GM19240 (cell line): ENCODE results near the gene GATAD2A.
"Not testable (repeated sequence)": the region's sequence is repeated elsewhere in the genome, so short reads cannot be mapped to it uniquely, and the experiment has no call there.

Experiments used
- DNase-seq: peaks from one replicate; pipeline ENCODE4 v3.0.0; 2011; ENCODE audit warnings: low spot score; ENCODE audit not compliant: insufficient read length

The GATAD2A gene, protein sequence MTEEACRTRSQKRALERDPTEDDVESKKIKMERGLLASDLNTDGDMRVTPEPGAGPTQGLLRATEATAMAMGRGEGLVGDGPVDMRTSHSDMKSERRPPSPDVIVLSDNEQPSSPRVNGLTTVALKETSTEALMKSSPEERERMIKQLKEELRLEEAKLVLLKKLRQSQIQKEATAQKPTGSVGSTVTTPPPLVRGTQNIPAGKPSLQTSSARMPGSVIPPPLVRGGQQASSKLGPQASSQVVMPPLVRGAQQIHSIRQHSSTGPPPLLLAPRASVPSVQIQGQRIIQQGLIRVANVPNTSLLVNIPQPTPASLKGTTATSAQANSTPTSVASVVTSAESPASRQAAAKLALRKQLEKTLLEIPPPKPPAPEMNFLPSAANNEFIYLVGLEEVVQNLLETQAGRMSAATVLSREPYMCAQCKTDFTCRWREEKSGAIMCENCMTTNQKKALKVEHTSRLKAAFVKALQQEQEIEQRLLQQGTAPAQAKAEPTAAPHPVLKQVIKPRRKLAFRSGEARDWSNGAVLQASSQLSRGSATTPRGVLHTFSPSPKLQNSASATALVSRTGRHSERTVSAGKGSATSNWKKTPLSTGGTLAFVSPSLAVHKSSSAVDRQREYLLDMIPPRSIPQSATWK

DNA sequence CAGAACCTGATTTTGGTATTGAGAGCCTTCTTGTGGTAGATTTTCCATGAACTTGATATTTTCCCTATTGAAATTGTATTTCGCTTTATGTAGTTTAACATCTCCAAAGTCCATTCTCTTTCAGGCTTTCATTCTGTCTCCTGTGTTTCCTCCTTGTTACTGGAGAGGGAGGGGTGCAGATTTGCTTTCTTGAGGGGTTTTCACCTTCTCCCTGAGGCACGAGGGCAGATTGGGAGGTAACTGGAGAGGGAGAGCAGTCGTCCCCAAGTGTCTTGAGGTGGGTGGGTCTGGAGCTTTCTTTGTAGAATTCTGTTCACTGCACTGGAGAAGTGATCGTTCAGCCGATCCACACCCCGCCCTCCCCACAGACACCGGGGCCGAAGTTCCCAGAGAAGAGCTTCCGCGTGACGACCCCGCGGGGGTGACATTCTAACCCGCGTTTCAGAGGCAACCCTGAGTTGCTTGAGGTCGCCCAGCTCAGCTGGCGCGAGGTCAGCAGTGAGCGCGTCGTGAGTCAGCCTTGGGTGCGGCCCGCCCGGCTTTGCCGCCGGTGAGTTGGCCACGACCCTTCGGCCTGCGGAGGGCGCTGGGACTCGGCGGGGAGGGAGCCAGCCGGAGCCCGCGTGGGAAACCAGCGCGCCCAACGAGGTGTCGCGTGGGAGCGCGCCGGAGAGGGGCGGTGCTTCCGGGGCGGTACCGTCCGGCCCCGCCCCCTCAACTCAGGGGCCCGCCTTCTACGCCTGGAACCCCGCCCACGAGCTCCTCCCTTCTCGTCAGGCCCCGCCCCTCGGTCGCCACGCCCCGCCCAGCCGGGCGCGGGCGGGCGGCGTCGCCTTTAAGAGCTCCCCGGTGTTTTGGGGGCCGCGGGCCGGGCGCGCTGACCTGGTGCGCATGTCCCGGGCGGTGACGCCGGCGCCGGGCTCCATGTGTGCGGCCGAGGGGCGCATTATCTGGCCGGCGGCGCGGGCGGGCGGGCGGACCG is at the start of gene GATAD2A:
TSS of gene GATAD2A (plus strand) at position 797 of the 982 bp plus-strand sequence. CDS start 59,671 bp downstream, outside the sequence.
- DNase-seq, result peak; percentile 84

DNA sequence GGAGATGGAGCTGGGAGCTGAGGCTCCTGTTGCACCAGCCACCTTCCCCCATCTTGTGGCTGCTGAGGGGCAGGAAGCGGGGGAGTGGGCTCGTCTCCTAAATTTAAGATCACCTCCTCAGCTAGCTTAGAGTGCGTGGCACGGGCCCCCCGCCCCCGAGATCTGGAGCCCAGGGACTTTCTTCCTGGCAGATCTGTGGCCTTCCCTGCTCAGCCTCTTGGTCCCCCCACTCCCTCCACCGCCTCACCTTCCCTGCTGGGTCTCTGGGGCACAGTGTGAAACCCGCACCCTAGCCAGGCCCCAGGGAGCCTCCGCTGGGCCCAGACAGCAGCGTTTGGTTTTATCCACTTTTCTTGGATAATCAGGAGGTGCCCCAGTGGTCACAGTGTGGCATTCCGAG is 49.0 kb upstream of the GATAD2A start:
- no peak for DNase-seq

DNA sequence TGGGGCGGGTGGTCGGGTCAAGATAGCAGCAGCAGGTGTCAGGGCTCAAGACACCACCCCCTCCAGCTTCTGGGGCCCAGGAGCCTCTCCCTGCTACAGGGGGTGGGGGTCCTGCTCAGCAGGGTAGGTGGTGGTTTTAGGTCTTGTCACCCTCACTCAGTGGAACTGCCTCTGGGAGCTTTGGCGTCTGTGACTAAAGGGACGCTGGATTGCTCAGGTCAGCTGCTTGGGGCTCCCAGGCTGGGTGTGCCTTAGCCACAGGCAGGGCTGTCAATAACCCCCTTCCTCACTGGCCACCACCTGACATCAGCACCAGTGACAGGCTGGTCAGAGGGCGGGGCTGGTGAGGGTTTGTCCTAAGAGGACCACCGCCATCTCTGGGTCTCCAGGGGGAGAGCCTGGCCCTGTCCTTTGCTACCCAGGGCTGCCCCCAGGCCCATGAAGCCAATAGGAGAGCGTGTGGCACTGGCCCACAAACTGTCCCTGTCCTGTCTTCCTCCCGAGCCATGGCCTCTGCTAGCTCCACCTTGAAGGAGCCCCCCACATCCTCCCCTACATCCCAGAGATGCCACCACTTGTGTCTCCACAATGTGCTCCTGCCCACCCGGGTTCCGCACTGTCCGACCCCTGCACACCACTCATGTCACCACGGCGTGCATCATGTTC is 48.4 kb upstream of the GATAD2A start:
- DNase-seq, result no peak

DNA sequence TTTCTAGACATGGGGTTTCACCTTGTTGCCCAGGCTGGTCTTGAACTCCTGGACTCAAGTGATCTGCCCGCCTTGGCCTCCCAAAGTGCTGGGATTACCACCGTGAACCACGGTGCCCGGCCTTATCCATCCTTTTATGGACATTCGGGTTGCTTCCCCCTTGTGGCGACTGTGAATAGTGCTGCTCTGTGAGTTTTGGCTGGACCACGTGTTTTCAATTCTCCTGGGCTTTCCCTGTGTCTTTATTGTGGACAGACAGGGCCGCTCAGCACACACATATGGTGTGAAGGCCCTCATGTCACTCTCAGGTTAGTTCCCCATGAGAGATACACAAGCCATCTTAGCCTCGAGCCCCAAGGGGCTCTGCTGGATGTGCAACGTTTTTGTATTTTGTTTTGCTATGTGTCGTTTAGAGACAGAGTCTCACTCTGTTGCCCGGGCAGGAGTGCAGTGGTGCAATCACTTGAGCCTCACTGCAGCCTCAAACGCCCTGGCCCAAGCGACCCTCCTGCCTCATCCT is 44.3 kb upstream of the GATAD2A start:
- peak; percentile 66 for DNase-seq

DNA sequence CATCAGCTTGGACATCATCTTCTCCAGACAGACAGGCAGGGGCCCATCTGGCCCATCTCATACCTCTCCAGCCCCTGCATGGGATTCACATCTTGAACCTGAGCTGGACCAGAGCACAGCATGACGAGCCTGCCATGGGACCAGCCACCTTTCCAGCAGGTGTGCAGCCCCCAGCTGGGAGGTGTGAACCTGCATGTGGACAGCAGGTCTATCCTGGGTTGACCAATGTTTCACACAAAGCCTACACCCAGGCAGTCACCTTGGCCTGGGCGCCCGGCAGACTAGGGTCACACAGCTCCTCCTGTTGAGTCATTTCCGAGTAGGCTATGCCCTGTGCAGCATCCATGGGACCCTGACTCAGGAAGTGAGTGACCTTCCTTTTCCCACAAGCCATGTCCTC is 43.4 kb upstream of the GATAD2A start:
- DNase-seq, result no peak

DNA sequence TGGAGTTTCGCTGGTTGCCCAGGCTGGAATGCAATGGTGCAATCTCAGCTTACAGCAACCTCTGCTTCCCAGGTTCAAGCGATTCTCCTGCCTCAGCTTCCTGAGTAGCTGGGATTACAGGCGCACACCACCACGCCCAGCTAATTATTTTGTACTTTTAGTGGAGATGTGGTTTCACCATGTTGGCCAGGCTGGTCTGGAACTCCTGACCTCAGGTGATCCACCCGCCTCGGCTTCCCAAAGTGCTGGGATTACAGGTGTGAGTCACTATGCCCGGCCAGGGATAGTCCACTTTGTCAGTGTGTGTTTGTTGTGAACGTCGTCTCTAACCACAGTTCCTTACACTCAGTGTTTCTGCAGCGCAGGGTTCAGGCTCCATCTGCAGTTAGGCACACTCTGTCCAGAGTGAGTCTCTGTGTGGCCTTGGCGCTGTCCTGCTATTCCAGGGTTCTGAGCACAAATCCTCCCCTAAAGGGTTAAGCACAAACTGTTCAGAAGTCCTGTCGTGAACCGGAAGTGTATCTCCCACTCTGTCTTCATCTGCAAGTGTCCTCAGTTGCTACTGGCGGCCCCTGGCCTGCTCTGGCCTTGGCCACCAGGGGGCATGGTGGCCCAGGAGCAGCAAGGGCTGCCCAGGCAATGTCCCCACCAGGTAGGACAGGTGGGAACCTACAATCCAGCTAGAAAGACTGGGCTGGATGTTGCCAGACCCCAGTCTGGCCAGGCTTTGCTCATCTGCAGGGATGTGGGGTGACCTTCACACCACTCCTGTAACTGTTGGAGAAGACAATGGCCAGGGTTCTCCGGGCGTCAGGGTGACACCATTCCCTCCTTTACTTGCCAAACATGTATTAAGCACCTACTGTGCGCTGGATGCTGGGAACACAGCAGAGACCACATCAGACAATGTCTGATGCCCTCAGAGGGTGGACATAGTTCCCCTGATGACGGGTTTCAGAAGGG is 38.8 kb upstream of the GATAD2A start:
- DNase-seq, result peak; percentile 55

DNA sequence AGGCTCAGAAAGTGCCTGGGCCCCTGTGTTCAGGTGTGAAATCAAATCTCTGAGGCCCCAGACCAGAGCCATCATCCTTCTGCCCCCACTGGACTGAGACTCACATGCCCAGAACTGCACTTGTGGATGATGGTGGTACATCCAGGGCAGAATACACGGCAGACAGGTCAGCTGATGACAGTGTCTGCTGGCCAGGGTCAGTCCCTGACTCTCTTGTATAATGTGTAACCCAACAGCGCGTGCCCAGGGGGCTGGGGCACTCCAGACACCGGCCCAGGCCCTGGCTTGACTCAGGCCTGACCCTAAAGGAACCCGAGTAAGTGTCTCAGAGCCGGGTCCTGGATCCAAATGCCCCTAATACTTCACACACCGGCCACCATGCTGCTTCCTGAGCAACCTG is 37.4 kb upstream of the GATAD2A start:
- DNase-seq, result no peak

DNA sequence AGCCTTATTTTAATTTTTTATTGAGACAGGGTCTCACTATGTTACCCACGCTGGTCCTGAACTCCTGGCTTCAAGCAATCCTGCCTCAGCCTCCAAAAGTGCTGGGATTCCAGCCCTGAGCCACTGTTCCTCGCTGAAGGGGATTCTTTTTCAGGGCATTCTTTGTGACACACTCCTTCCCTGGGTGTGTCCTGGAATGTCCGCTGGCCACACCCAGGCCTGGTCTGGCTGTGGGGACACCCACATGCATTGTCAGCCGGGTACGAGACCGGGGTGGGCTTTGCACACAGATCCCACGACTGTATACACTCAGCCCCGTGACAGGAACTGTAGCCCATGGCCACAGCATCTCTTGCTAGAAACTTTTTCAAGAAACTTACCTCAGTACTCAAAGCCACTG is 34.4 kb upstream of the GATAD2A start:
- DNase-seq, result no peak

DNA sequence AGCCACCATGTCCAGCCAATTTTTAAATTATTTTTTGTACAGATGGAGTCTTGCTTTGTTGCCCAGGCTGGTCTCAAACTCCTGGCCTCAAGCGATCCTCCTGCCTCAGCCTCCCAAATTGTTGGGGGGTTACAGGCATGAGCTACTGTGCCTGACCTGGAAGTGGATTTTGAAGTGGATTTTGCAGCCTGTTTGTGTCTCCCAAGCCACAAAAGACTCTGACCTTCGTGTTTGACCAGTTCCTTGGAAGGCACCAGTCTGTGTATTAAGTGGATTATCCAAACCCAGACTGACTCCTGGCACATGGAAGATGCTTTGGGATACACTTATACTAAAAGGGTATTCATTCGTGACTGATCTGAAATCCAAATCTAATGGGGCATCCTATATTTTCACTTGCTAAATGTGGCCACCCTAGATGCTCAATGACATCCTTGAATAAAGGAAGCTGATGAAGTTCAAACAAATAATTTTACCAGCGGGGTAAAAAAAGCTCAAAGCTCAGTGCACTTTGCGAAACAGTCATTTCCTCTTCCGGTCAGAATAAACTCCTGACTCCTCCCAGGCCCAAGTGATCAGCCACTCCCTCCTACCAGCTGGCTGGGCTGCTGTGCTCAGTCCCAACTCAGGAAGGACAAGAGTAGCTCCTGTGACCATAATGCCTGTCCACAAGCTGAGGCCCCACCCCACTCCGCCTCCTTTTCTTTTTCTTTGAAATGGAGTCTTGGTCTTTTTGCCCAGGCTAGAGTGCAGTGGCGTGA is 32.6 kb upstream of the GATAD2A start:
- no peak for DNase-seq

DNA sequence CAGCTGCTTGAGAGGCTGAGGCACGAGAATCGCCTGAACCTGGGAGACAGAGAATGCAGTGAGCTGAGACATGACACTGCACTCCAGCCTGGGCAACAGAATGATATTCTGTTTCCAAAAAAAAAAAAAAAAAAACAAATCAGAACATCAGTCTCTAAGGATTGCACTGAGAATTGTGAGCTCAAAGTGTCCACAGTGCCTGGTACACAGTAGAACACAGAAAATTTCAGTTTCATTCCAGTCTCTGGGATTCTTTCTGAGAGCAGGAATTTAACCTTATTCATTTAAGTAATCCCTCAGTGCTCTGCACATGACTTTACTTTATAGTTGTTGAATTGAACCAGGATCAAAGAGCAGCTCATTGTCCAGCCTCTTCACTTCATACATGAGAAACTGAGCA is 25.9 kb upstream of the GATAD2A start:
- no peak for DNase-seq

DNA sequence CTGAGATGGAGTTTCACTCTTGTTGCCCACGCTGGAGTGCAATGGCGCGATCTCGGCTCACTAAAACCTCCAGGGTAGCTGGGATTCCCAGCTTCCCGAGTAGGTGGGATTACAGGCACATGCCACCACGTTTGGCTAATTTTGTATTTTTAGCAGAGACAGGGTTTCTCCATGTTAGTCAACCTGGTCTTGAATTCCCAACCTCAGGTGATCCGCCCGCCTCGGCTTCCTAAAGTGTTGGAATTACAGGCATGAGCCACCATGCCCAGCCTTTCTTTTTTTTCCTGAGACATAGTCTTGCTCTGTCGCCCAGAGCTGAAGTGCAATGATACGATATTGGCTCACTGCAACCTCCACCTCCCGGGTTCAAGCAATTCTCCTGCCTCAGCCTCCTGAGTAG is 25.2 kb upstream of the GATAD2A start:
- DNase-seq, result not testable (repeated sequence)

DNA sequence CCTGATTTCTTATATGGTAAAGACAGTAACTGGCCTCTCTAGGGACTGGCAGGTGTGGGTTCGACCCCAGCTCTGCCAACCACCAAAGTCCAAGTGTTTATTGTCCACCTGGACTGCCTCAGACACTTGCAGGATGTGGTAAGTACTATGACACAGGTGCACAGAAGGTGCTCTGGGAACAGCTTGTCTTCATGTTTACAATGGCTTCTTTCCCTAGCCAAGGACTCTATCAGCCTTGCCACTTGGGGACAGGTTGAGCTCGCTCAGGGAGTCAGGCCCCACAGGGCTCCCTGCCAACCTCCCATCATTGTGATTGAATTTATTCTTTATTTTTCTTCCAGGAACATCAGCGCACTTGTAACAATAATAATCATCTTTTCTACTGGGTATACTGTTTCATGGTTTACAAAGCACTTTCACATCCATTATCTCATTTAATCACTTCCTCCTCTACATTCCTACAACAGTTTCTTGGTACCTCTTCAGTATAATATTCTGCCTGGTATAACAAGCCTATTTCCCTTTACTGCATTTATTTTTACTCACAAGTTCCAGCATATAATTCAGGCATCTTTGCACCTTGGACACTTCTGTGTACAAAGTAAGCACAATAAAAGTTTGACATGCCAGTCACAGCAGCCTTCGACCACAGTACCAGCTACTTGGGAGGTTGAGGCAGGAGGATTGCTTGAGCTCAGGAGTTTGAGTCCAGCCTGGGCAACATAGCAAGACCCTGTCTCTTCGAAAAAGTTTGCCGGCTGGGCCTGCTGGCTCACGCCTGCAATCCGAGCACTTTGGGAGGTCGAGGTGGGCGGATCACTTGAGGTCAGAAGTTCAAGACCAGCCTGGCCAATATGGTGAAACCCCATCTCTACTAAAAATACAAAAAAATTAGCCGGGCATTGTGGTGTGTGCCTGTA is 24.2 kb upstream of the GATAD2A start:
- DNase-seq, result no peak

DNA sequence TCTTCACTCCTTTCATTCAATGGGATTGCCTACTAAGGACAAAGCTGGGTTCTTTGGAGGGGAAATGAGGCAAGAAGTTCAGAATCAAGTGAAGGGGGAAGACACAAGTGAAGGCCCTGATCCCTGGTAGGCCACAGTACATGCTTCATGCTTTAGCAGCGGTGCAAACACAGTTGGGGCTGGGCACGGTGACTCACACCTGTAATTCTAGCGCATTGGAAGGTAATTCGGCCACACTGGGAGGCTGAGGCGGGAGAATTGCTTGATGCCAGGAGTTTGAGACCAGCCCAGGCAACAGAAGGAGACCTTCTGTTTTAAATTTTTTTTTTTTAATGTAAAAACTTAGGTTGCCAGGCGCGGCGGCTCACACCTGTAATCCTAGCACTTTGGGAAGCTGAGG is 23.4 kb upstream of the GATAD2A start:
- DNase-seq, result no peak

DNA sequence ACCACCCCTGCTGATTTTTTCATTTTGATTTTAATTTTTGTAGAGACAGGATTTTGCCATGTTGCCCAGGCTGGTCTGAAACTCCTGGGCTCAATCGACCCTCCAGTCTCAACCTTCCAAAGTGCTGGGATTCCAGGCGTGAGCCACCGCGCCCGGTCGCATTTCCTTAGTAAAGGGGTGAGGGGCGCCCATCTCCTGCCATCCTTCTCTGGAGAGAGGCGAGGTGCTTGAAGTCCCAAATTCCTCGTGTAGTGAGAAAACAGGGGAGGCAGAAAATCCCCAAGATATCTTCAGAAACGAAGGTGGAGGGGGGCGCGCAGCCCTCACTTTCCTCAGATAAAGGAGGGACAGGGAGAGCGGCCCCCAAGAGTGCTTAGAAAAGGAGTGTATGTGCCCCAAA is 21.0 kb upstream of the GATAD2A start:
- DNase-seq, result no peak

DNA sequence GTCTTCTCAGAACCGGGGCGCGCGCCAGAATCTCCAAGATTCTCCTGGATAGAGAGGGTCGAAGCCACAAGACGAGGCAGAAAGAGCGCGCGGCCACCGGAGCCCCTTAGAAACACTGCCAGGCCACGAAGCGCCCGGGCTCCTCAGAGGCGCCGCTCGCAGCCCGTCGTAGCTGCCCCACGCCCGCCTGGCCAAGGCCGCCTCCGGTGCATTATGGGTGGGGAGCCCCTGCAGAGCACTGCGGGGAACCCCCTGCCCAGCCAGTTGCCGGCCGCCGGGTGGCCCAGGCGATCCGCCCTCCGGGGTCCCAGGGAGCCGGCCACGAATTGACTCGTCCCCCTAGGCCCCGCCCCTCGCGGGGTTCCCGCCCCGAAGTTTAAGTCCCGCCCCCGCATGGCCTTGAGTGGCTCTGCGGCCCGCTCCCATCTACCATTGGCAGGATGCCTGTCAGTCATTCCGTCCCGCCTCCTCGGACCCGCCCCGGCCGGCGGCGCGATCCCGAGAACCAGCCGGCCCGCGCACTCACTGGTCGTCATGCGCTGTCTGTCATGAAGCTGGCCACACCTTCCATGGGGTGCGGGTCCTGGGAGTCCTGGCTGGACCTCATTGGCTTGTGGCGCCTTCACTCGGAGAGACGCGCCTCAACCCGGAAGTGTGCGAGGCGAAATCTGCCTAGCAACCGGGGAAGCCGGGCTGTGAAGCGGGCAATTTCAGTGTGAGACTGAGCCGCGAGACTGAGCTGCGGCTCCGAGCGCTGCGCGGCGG is 20.2 kb upstream of the GATAD2A start:
- peak; percentile 86 for DNase-seq

DNA sequence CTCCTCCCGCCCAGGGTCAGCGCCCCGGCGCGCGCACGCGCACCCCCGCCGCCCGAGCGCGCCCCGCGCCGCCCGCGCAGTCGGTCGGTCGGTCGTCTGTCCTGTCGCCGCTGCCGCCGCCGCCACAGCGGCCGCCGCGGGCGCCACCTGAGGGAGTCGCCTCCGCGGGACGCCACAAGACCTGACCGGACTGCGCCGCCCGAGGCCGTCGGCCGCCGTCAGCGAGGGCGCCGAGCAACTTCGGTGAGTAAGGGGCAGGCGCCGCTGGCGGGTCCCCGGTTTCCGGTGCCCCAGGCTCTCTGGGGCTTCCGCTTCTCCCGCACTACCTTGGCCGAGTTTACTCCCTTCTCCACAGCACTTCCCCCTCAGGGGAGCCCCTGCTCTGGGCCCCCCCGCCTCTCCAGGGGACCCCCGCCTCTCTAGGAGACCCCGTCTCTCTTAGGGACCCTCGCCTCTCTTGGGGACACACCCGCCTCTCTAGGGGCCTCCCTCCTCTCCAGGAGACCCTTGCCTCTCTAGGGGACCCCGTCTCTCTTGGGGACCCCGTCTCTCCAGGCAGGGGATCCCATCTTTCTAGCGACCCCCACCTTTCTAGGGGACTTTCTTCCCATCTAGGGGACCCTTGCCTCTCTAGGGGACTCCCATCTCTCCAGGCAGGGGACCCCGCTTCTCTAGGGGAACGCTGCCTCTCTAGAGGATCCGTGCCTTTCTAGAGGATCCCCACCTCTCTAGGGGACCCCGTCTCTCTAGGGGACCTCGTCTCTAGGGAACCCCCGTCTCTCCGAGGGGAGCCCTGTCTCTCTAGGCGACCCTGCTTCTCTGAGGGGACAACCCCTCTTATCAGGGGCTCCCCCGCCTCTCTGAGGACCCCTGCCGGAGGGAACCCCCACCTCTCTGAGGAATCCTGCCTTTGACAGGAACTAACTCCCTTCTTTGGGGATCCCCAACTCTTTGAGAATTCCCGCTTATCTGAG is 19.3 kb upstream of the GATAD2A start:
- DNase-seq, result no peak
